Gastroesophageal sphincter (tissue), 4 donors: ENCODE data around the gene ZNF292. TPM values are rescaled to one million over a fixed set of nuclear protein-coding genes. Genes with fewer than 3 reads are reported as not detected.

Source experiments
- ATAC-seq: fragments of 150-250 bp; one replicate; pipeline ENCODE4 v1.9.1; 2016; ENCODE audit warnings: mild to moderate bottlenecking, moderate library complexity
- H3K27ac ChIP-seq, 4 donors: fragments of 200-600 bp; sonication (generic) in 3 of 4; 1 replicate in 3 of 4; 2 replicates in 1 of 4; pipeline ENCODE4 v1.5.1; 2016 to 2019
- H3K27me3 ChIP-seq: fragments of 200-600 bp; sonication (generic); one replicate; pipeline ENCODE4 v1.5.1; 2019
- H3K36me3 ChIP-seq, 2 donors: fragments of 200-600 bp; sonication (generic); one replicate each; pipeline ENCODE4 v1.5.1; 2019; ENCODE audit warnings: control low read depth in 1 of 2
- H3K4me1 ChIP-seq, 3 donors: fragments of 200-600 bp; sonication (generic); 1 replicate in 2 of 3; 2 replicates in 1 of 3; pipeline ENCODE4 v1.5.1; 2016 to 2019; ENCODE audit warnings: control low read depth in 2 of 3
- H3K4me3 ChIP-seq, 2 donors: fragments of 200-600 bp; sonication (generic); one replicate each; pipeline ENCODE4 v1.5.1; 2019; ENCODE audit warnings: mild to moderate bottlenecking in 1 of 2, moderate library complexity in 1 of 2
- H3K9me3 ChIP-seq, 3 donors: fragments of 200-600 bp; sonication (generic); one replicate each; pipeline ENCODE4 v1.5.1; 2017 to 2019; ENCODE audit warnings: control low read depth in 2 of 3
- EP300 ChIP-seq: sonication (generic); formaldehyde crosslinking; IDR thresholded peaks from one replicate; pipeline ENCODE4 v1.6.1; 2017; ENCODE audit warnings: antibody characterized with exemption, mild to moderate bottlenecking
- POLR2A ChIP-seq, 2 donors: fragments of 450-650 bp; IDR thresholded peaks; one replicate each; pipeline ENCODE4 v1.6.1; 2017; ENCODE audit warnings: antibody characterized with exemption in 2 of 2, mild to moderate bottlenecking in 2 of 2, moderate library complexity in 1 of 2
- POLR2AphosphoS5 ChIP-seq: sonication (generic); formaldehyde crosslinking; IDR thresholded peaks from one replicate; pipeline ENCODE4 v1.6.1; 2017; ENCODE audit warnings: antibody characterized with exemption
- WGBS, 2 donors: methylation state at CpG; one replicate each; pipeline ENCODE4 v1.1.5; 2018; ENCODE audit warnings: low coverage in 1 of 2; 5-methylcytosine and 5-hydroxymethylcytosine counted together
- total RNA-seq, 4 donors: library from RNA; depleted of rRNA; stranded (reverse); fragments of >200 nt; gene quantifications; one replicate each; pipeline ENCODE4 v1.1.0, GENCODE V29; 2016
- TF ChIP-seq, protein P1 (sequence below), 4 experiments: fragments of 200-600 bp in 2 of 4; fragments of 450-650 bp in 2 of 4; sonication (generic) in 1 of 4; IDR thresholded peaks; one replicate each; pipeline ENCODE4 v1.5.1; 2017 to 2019; ENCODE audit warnings: antibody characterized with exemption in 4 of 4, mild to moderate bottlenecking in 2 of 4, moderate library complexity in 2 of 4

The ZNF292 gene
- total RNA-seq, 4 donors from 2014 or later = 23.9 to 82.3 (median 54.5) TPM

DNA sequence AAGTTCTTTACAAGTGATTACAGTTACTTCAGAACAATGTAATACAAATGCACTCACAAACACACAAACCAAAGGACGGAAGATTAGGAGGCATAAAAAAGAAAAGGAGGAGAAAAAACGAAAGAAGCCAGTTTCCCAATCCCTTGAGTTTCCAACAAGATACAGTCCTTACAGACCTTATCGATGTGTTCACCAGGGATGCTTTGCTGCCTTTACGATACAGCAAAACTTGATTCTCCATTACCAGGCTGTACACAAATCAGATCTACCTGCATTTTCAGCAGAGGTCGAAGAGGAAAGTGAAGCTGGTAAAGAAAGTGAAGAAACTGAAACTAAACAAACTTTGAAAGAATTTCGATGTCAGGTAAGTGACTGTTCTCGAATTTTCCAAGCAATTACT lies 104.4 kb downstream of the ZNF292 start:
- Histone ChIP-seq H3K27ac (no peak overlapping the region), H3K9me3 (no peaks in the 10 kb centered on the region), H3K4me3 (no peak overlapping the region), H3K36me3 (peaks cover 0 to 36% of the 10 kb centered on the region in 2 donors), H3K27me3 (no peaks in the 10 kb centered on the region), H3K4me1 (no peaks in the 10 kb centered on the region)
- WGBS, 2 donors = 97 to 98% methylated on average over 5 to 7 of the region's 7 CpGs
- TF ChIP-seq, protein P1, sequence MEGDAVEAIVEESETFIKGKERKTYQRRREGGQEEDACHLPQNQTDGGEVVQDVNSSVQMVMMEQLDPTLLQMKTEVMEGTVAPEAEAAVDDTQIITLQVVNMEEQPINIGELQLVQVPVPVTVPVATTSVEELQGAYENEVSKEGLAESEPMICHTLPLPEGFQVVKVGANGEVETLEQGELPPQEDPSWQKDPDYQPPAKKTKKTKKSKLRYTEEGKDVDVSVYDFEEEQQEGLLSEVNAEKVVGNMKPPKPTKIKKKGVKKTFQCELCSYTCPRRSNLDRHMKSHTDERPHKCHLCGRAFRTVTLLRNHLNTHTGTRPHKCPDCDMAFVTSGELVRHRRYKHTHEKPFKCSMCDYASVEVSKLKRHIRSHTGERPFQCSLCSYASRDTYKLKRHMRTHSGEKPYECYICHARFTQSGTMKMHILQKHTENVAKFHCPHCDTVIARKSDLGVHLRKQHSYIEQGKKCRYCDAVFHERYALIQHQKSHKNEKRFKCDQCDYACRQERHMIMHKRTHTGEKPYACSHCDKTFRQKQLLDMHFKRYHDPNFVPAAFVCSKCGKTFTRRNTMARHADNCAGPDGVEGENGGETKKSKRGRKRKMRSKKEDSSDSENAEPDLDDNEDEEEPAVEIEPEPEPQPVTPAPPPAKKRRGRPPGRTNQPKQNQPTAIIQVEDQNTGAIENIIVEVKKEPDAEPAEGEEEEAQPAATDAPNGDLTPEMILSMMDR (IDR thresholded peaks at IDR 0.05) = no peak
- no peak for ATAC-seq

DNA sequence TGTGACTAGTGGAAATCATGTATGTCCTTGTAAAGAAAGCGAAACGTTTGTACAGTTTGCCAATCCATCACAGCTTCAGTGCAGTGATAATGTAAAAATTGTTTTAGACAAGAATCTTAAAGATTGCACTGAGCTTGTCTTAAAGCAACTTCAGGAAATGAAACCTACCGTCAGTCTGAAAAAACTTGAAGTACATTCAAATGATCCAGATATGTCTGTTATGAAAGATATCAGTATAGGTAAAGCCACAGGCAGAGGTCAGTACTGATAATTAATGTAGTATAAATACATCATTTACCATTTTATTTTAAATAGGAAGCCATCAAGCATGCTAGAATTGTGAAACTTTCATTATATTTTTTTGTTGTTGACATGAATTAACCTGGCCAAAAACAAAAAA lies 106.2 kb downstream of the ZNF292 start:
- Histone ChIP-seq H3K36me3 (peaks cover 0 to 19% of the 10 kb centered on the region in 2 donors), H3K9me3 (no peaks in the 10 kb centered on the region), H3K4me1 (no peaks in the 10 kb centered on the region), H3K27me3 (no peaks in the 10 kb centered on the region), H3K4me3 (no peak overlapping the region), H3K27ac (no peak overlapping the region)
- WGBS, 2 donors = 57 to 72% methylated on average over 3 of the region's 3 CpGs
- no peak for ATAC-seq
- TF ChIP-seq, protein P1 (IDR thresholded peaks at IDR 0.05) = no peak
- TF ChIP-seq POLR2A (IDR thresholded peaks at IDR 0.05) (no peak), POLR2AphosphoS5 (no peak)

- no peak overlapping the region for H3K27ac ChIP-seq
- H3K4me3 ChIP-seq = no peak overlapping the region
- H3K9me3 ChIP-seq = no peaks in the 10 kb centered on the region
- no peaks in the 10 kb centered on the region for H3K4me1 ChIP-seq
- H3K27me3 ChIP-seq = no peaks in the 10 kb centered on the region
- 58 to 93% methylated on average over 2 of the region's 2 CpGs for WGBS, 2 donors
- no peak for TF ChIP-seq POLR2A (IDR thresholded peaks at IDR 0.05)
- TF ChIP-seq EP300 = no peak
- ATAC-seq = no peak
- no peaks in the 10 kb centered on the region for H3K36me3 ChIP-seq
Observed at GRCh38 chr6:87264481-87264880, 109.1 kb downstream of the ZNF292 start.

DNA sequence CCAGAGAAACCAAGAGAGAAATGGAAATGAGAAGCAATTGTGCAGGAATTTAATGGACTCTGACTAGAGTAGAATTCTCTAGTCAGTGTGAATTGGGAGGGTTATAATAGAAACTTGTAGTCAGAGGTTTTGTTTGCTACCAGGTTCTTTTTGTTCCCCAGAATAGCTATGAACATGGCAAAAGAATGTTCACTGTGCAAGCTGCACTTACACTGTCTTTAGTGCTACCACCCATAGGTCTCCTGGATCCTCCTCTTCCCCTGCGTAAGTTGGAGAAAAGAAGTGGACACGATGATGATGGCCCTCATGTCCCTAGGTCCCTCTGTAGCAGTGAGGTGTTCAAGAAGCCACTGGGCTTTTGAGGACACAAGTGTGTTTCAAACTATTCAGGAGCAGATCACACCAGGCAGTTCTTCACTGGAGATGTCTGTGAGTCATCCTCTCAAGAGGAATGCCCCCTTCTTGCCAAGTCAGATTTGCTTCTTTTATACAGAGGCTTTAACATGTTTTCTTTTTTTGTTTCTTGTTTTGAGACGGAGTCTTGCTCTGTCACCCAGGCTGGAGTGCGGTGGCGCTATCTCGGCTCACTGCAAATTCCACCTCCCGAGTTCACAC lies 119.4 kb downstream of the ZNF292 start:
- 81 to 85% methylated on average over 5 to 7 of the region's 7 CpGs for WGBS, 2 donors
- H3K9me3 ChIP-seq = no peaks in the 10 kb centered on the region
- H3K27me3 ChIP-seq = no peaks in the 10 kb centered on the region
- no peak overlapping the region for H3K4me3 ChIP-seq
- H3K27ac ChIP-seq = no peak overlapping the region
- H3K4me1 ChIP-seq = peaks cover 0 to 11% (median 0%) of the 10 kb centered on the region in 3 donors
- no peaks in the 10 kb centered on the region for H3K36me3 ChIP-seq
- TF ChIP-seq POLR2A (IDR thresholded peaks at IDR 0.05) = no peak
- TF ChIP-seq EP300 = no peak
- peak; percentile 34 for ATAC-seq

GRCh38 chr6:87276624-87277023 lies 121.3 kb downstream of the ZNF292 start:
- Histone ChIP-seq H3K36me3 (no peaks in the 10 kb centered on the region), H3K9me3 (no peaks in the 10 kb centered on the region), H3K4me3 (no peak overlapping the region), H3K27me3 (no peaks in the 10 kb centered on the region), H3K4me1 (peaks cover 0 to 11% (median 0%) of the 10 kb centered on the region in 3 donors), H3K27ac (no peak overlapping the region)
- TF ChIP-seq, protein P1 (IDR thresholded peaks at IDR 0.05) = no peak
- TF ChIP-seq POLR2AphosphoS5 = no peak
- TF ChIP-seq EP300 = no peak
- TF ChIP-seq POLR2A (IDR thresholded peaks at IDR 0.05) = no peak
- 77% methylated on average over 1 of the region's 1 CpG; no CpG with 5 or more reads in 1 of the 2 donors for WGBS, 2 donors
- ATAC-seq = no peak

GRCh38 chr6:87277123-87277522 lies 121.8 kb downstream of the ZNF292 start:
- peaks cover 0 to 11% (median 0%) of the 10 kb centered on the region in 3 donors for H3K4me1 ChIP-seq
- no peaks in the 10 kb centered on the region for H3K9me3 ChIP-seq
- H3K27me3 ChIP-seq = no peaks in the 10 kb centered on the region
- no peak for ATAC-seq
- H3K4me3 ChIP-seq = no peak overlapping the region
- TF ChIP-seq POLR2AphosphoS5 (no peak), EP300 (no peak), POLR2A (IDR thresholded peaks at IDR 0.05) (no peak)
- TF ChIP-seq, protein P1 (IDR thresholded peaks at IDR 0.05) = no peak
- no peaks in the 10 kb centered on the region for H3K36me3 ChIP-seq
- H3K27ac ChIP-seq = no peak overlapping the region
